H9 (cell line): ENCODE measurements around the gene ISCU. TPM values are rescaled to one million over a fixed set of nuclear protein-coding genes. Genes with fewer than 3 reads are reported as not detected.

ENCODE experiments used
- DNase-seq: peaks from one replicate; pipeline ENCODE4 v3.0.0-alpha.2; 2017
- H2AFZ ChIP-seq: one replicate; pipeline ENCODE4 v1.6.1; 2013; ENCODE audit warnings: mild to moderate bottlenecking, low read length, control low read depth, moderate library complexity
- H2AK5ac ChIP-seq: 2 replicates; pipeline ENCODE4 v1.6.1; 2013; ENCODE audit warnings: low read length, control low read depth, mixed read lengths; ENCODE audit not compliant: insufficient read length
- H2BK120ac ChIP-seq: one replicate; pipeline ENCODE4 v1.6.1; 2013; ENCODE audit warnings: low read depth, mild to moderate bottlenecking, low read length, control low read depth, inconsistent platforms; ENCODE audit not compliant: poor library complexity, severe bottlenecking
- H2BK12ac ChIP-seq: 2 replicates; pipeline ENCODE4 v1.6.1; 2013; ENCODE audit warnings: low read length, control low read depth, mixed read lengths, low read depth; ENCODE audit not compliant: insufficient read length
- H2BK15ac ChIP-seq: 2 replicates; pipeline ENCODE4 v1.6.1; 2013; ENCODE audit warnings: low read depth, low read length, control low read depth
- H2BK20ac ChIP-seq: one replicate; pipeline ENCODE4 v1.6.1; 2013; ENCODE audit warnings: low read depth, mild to moderate bottlenecking, low read length, control low read depth, inconsistent platforms; ENCODE audit not compliant: poor library complexity, severe bottlenecking
- H2BK5ac ChIP-seq: 2 replicates; pipeline ENCODE4 v1.6.1; 2013; ENCODE audit warnings: low read length, control low read depth, mixed read lengths; ENCODE audit not compliant: insufficient read length
- H3K14ac ChIP-seq: 2 replicates; pipeline ENCODE4 v1.6.1; 2013; ENCODE audit warnings: low read length, control low read depth; ENCODE audit not compliant: insufficient read depth
- H3K18ac ChIP-seq: 2 replicates; pipeline ENCODE4 v1.6.1; 2013; ENCODE audit warnings: low read depth, mild to moderate bottlenecking, mixed read lengths, low read length, control low read depth; ENCODE audit not compliant: insufficient read length
- H3K23ac ChIP-seq: 2 replicates; pipeline ENCODE4 v1.6.1; 2013; ENCODE audit warnings: low read length, control low read depth, mixed read lengths, low read depth; ENCODE audit not compliant: insufficient read length
- H3K23me2 ChIP-seq: 2 replicates; pipeline ENCODE4 v1.6.1; 2013; ENCODE audit warnings: low read depth, mild to moderate bottlenecking, mixed read lengths, low read length, control low read depth; ENCODE audit not compliant: insufficient read length, poor library complexity, severe bottlenecking
- H3K27ac ChIP-seq: 2 replicates; pipeline ENCODE4 v1.5.1; 2013; ENCODE audit warnings: low read length, control low read depth, mixed read lengths, low read depth; ENCODE audit not compliant: insufficient read length
- H3K27me3 ChIP-seq: 2 replicates; pipeline ENCODE4 v1.6.1; 2013; ENCODE audit warnings: low read length, control low read depth, inconsistent platforms; ENCODE audit not compliant: insufficient read depth
- H3K4ac ChIP-seq: 2 replicates; pipeline ENCODE4 v1.6.1; 2013; ENCODE audit warnings: low read depth, mild to moderate bottlenecking, control low read depth, inconsistent platforms, low read length, moderate library complexity
- H3K4me1 ChIP-seq: 2 replicates; pipeline ENCODE4 v1.6.1; 2013; ENCODE audit warnings: low read length, control low read depth, inconsistent platforms; ENCODE audit not compliant: insufficient read depth
- H3K4me2 ChIP-seq: 2 replicates; pipeline ENCODE4 v1.6.1; 2013; ENCODE audit warnings: low read length, control low read depth, mixed read lengths; ENCODE audit not compliant: insufficient read length, insufficient read depth
- H3K56ac ChIP-seq: 2 replicates; pipeline ENCODE4 v1.6.1; 2013; ENCODE audit warnings: low read depth, mild to moderate bottlenecking, mixed read lengths, low read length, control low read depth; ENCODE audit not compliant: insufficient read length
- H3K79me1 ChIP-seq: 2 replicates; pipeline ENCODE4 v1.6.1; 2013; ENCODE audit warnings: low read depth, mild to moderate bottlenecking, moderate library complexity, low read length, control low read depth, inconsistent platforms; ENCODE audit not compliant: insufficient read depth, poor library complexity, severe bottlenecking
- H3K79me2 ChIP-seq: 2 replicates; pipeline ENCODE4 v1.6.1; 2013; ENCODE audit warnings: low read length, control low read depth, inconsistent platforms; ENCODE audit not compliant: insufficient read depth
- H3K9ac ChIP-seq: 2 replicates; pipeline ENCODE4 v1.6.1; 2013; ENCODE audit warnings: low read length, control low read depth, mixed read lengths; ENCODE audit not compliant: insufficient read length; ENCODE audit errors: extremely low read depth
- H3K9me3 ChIP-seq: one replicate; pipeline ENCODE4 v1.6.1; 2013; ENCODE audit warnings: low read depth, low read length, inconsistent platforms; ENCODE audit not compliant: control insufficient read depth
- H3T11ph ChIP-seq: one replicate; pipeline ENCODE4 v1.6.1; 2013; ENCODE audit warnings: mild to moderate bottlenecking, low read length, control low read depth, inconsistent platforms
- H4K20me1 ChIP-seq: one replicate; pipeline ENCODE4 v1.6.1; 2013; ENCODE audit not compliant: control insufficient read depth, insufficient read length, insufficient read depth
- H4K5ac ChIP-seq: 2 replicates; pipeline ENCODE4 v1.6.1; 2013; ENCODE audit warnings: low read depth, mild to moderate bottlenecking, mixed read lengths, low read length, control low read depth; ENCODE audit not compliant: insufficient read length
- H4K8ac ChIP-seq: replicated peaks from 2 replicates; pipeline ENCODE4 v1.6.1; 2013; ENCODE audit warnings: low read length, control low read depth, mixed read lengths, low read depth; ENCODE audit not compliant: insufficient read length
- H4K91ac ChIP-seq: 2 replicates; pipeline ENCODE4 v1.6.1; 2013; ENCODE audit warnings: low read depth, mild to moderate bottlenecking, moderate library complexity, mixed read lengths, low read length, control low read depth; ENCODE audit not compliant: insufficient read length
- H3K27ac Mint-ChIP-seq, 3 experiments: 2 replicates in 2 of 3; 3 replicates in 1 of 3; pipeline ENCODE4 v1.8.0; 2020 to 2021; ENCODE audit warnings: mixed read lengths in 3 of 3, mild to moderate bottlenecking in 1 of 3, moderate library complexity in 1 of 3
- H3K27me3 Mint-ChIP-seq: 2 replicates; pipeline ENCODE4 v1.8.0; 2021; ENCODE audit warnings: low read depth, mild to moderate bottlenecking, moderate library complexity, mixed read lengths
- H3K36me3 Mint-ChIP-seq, 3 experiments: 2 replicates in 2 of 3; 3 replicates in 1 of 3; pipeline ENCODE4 v1.8.0; 2020 to 2021; ENCODE audit warnings: low read depth in 3 of 3, mixed read lengths in 3 of 3; ENCODE audit not compliant: insufficient read depth in 1 of 3
- H3K4me1 Mint-ChIP-seq, 2 experiments: 2 replicates each; pipeline ENCODE4 v1.8.0; 2020; ENCODE audit warnings: mixed read lengths in 2 of 2
- H3K4me3 Mint-ChIP-seq, 2 experiments: 2 replicates in 1 of 2; 3 replicates in 1 of 2; pipeline ENCODE4 v1.8.0; 2020 to 2021; ENCODE audit warnings: mild to moderate bottlenecking in 2 of 2, mixed read lengths in 2 of 2, moderate library complexity in 1 of 2
- H3K9me3 Mint-ChIP-seq, 2 experiments: 2 replicates in 1 of 2; 3 replicates in 1 of 2; pipeline ENCODE4 v1.8.0; 2020; ENCODE audit warnings: mild to moderate bottlenecking in 2 of 2, mixed read lengths in 2 of 2, moderate library complexity in 1 of 2
- WGBS: extraction: QIAGEN DNeasy Blood & Tissue Kit; methylation state at CpG from one replicate; pipeline ENCODE4 v1.1.7; 2013; ENCODE audit warnings: missing lambda C conversion rate, low lambda C conversion rate, mixed read lengths; ENCODE audit not compliant: insufficient read length; ENCODE audit errors: extremely low coverage; 5-methylcytosine and 5-hydroxymethylcytosine counted together
- total RNA-seq: library from RNA; stranded (reverse); gene quantifications from 2 replicates; pipeline ENCODE4 v1.2.1, GENCODE V29; 2021
- TF ChIP-seq, protein P1 (sequence below): fragments of 200-600 bp; sonication (generic); conservative IDR thresholded peaks from 3 replicates; pipeline ENCODE4 v1.8.0; 2021; ENCODE audit warnings: antibody characterized with exemption, mild to moderate bottlenecking

ISCU gene
- total RNA-seq, 1 experiment from 2014 or later, result 64.9 TPM

DNA sequence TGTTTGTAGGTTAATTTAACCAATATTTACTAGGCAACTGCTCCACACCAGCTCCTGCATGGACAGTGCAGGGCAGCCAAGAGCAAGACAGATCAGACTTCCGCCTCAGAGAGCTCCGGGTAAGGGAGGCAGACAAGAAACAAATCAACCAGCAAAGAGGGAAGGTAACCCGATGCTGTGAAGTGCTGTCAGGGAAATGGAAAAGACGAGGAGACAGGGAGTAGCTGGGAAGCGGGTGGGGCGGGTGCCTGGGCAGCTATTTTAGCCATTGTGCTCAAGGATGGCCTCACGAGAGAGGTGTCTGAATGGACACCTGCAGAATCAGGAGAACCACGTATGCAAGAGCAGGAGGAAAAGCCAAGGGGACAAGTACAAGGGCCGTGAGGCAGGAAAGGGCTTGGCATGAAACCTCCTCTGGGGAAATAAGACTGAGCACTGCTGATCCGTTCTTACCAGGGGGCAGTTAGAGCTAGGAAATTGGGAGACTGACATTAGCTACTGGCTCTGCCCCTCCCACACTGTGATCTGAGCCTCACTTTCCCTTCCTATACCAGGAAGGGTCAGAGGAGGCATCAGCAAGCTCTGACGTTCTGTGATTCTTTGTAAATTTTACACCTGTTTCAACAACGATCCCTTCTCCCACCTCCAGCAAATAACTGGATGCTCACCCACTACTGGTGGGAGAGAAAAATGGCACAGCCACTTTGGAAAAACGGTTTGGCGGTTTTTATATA lies 42.0 kb downstream of the ISCU start:
- Histone ChIP-seq H3K79me2 (no peaks in the 10 kb centered on the region), H2AFZ (no peak overlapping the region), H3K4me2 (no peak overlapping the region), H2BK20ac (no peak overlapping the region), H3T11ph (no peak overlapping the region), H3K4me1 (no peaks in the 10 kb centered on the region), H2BK5ac (no peak overlapping the region), H2AK5ac (no peak overlapping the region), H3K18ac (no peak overlapping the region), H3K9me3 (no peaks in the 10 kb centered on the region), H3K79me1 (no peaks in the 10 kb centered on the region), H2BK15ac (no peak overlapping the region), H3K23me2 (no peaks in the 10 kb centered on the region), H4K8ac (no peak overlapping the region), H4K20me1 (no peaks in the 10 kb centered on the region), H2BK12ac (no peak overlapping the region), H3K14ac (no peak overlapping the region; the same call in 1 of the 2 replicates), H3K9ac (no peak overlapping the region), H3K23ac (no peak overlapping the region), H2BK120ac (no peak overlapping the region), H3K4ac (no peak overlapping the region), H4K91ac (no peak overlapping the region), H3K27me3 (no peaks in the 10 kb centered on the region), H3K27ac (no peak overlapping the region), H4K5ac (no peak overlapping the region), H3K56ac (no peak overlapping the region)
- DNase-seq, result no peak
- Mint-ChIP-seq H3K27ac (peak overlapping the region in 2 of 3 experiments; percentile 2 to 56; a peak in 3 of 7 replicates), H3K9me3 (no peaks in the 10 kb centered on the region; a peak in 1 of 5 replicates), H3K27me3 (no peaks in the 10 kb centered on the region; the same call in 1 of the 2 replicates), H3K4me1 (peaks cover 16 to 27% of the 10 kb centered on the region in 2 experiments), H3K4me3 (no peak overlapping the region; a peak in 1 of 5 replicates), H3K36me3 (no peaks in the 10 kb centered on the region)
- no CpG with 5 or more reads among the region's 14 CpGs for WGBS
- TF ChIP-seq, protein P1, sequence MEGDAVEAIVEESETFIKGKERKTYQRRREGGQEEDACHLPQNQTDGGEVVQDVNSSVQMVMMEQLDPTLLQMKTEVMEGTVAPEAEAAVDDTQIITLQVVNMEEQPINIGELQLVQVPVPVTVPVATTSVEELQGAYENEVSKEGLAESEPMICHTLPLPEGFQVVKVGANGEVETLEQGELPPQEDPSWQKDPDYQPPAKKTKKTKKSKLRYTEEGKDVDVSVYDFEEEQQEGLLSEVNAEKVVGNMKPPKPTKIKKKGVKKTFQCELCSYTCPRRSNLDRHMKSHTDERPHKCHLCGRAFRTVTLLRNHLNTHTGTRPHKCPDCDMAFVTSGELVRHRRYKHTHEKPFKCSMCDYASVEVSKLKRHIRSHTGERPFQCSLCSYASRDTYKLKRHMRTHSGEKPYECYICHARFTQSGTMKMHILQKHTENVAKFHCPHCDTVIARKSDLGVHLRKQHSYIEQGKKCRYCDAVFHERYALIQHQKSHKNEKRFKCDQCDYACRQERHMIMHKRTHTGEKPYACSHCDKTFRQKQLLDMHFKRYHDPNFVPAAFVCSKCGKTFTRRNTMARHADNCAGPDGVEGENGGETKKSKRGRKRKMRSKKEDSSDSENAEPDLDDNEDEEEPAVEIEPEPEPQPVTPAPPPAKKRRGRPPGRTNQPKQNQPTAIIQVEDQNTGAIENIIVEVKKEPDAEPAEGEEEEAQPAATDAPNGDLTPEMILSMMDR, result no peak
